WI38 (cell line): ENCODE data around the gene SLC9C2.
"Not testable (repeated sequence)": the region's sequence is repeated elsewhere in the genome, so short reads cannot be mapped to it uniquely, and the experiment has no call there.

Experiments
- H3K4me3 ChIP-seq: 2 replicates; pipeline ENCODE4 v1.5.1; 2011; ENCODE audit warnings: low read depth, mild to moderate bottlenecking, control low read depth, low read length
- TF ChIP-seq, protein P1 (sequence below): IDR thresholded peaks from 2 replicates; pipeline ENCODE4 v1.5.1; 2012; ENCODE audit warnings: low read depth, mild to moderate bottlenecking, control low read depth, low read length

Gene SLC9C2

DNA sequence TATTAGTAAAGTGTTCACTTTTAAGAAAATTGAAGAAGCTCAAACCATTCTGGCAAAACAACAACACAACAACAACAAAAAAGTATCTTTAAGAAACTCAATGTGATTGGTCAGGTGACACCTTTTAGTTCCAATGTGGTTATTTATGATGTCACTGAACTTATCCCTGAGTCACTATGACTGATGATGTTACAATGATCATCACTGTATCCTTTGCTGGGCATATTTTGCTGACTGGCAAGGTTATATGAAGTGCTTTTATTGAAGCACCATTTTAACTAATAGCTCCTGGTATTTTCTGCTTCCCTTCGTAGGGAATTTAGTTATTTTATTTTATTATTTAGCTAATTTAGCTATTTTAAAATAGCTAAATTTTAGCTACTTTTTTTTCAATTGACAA lies 32.2 kb upstream of the SLC9C2 start, which contains the start of gene TEX50:
Gene TEX50 (plus strand): TSS at position 223 of the 400 bp plus-strand sequence. CDS start 184 bp downstream, outside the sequence.
- TF ChIP-seq, protein P1, sequence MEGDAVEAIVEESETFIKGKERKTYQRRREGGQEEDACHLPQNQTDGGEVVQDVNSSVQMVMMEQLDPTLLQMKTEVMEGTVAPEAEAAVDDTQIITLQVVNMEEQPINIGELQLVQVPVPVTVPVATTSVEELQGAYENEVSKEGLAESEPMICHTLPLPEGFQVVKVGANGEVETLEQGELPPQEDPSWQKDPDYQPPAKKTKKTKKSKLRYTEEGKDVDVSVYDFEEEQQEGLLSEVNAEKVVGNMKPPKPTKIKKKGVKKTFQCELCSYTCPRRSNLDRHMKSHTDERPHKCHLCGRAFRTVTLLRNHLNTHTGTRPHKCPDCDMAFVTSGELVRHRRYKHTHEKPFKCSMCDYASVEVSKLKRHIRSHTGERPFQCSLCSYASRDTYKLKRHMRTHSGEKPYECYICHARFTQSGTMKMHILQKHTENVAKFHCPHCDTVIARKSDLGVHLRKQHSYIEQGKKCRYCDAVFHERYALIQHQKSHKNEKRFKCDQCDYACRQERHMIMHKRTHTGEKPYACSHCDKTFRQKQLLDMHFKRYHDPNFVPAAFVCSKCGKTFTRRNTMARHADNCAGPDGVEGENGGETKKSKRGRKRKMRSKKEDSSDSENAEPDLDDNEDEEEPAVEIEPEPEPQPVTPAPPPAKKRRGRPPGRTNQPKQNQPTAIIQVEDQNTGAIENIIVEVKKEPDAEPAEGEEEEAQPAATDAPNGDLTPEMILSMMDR: no peak
- H3K4me3 ChIP-seq: no peak within 1 kb of the TSS

DNA sequence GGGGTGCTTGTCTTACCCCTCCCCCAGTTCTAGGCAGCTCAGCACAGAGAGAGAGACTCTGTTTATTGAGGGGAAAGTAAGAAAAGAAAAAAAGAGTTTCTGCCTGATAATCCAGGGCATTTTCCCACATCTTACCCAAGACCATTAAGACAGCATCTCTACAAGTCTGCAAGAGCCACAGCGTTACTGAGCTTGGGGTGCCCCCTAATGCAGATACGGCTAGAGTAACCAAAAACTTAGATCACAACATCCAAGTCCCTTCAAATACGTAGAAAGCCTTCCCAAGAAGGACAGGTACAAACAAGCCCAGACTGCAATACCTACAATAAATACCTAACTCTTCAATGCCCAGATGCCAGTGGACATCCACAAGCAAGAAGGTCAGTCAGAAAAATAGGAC lies 26.0 kb upstream of the SLC9C2 start:
- H3K4me3 ChIP-seq: no peak overlapping the region
- TF ChIP-seq, protein P1: no peak

DNA sequence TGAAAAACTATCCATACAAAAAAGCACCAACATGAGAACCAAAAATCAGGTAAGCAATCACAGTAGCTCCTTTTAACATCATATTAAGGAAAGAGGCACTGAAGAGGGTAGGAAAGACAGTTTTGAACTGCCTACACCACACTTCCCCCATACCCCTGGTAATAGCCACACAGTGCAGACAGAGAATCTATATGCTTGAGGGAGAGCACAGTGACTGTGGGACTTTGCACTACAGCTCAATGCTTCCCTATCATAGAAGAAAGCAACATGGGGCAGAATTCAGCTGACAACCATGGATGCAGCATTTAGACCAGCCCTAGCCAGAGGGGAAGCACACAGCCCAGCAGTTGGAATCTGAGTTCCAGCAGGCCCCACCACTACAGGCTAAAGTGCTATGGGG lies 24.4 kb upstream of the SLC9C2 start:
- H3K4me3 ChIP-seq: no peak overlapping the region
- TF ChIP-seq, protein P1: no peak

DNA sequence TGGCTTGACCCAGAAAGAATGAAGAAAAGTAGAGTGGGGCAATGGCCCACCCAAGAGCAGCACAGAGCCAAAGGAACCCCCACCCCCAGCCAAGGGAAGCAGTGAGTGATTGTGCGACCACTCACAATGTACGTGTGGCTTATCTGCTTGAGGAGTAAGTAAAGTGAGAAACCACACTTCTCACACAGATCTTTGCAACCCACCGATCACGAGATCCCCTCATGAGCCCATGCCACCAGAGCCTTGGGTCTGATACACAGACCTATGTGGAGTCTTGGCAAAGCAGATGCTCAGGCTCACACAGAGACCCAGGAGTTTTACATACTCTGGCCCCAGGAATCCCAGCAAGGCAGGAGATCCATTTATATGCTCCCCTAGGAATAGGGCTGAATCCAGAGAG lies 14.0 kb upstream of the SLC9C2 start:
- TF ChIP-seq, protein P1: no peak
- no peak overlapping the region for H3K4me3 ChIP-seq

DNA sequence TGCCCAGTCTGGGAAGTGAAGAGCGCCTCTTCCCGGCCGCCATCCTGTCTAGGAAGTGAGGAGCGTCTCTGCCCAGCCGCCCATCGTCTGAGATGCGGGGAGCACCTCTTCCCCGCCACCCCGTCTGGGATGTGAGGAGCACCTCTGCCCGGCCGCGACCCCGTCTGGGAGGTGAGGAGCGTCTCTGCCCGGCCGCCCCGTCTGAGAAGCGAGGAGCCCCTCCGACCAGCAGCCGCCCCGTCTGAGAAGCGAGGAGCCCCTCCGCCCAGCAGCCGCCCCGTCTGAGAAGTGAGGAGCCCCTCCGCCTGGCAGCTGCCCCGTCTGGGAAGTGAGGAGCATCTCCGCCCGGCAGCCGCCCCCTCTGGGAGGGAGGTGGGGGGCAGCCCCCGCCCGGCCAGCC lies 10.2 kb upstream of the SLC9C2 start:
- not testable (repeated sequence) for H3K4me3 ChIP-seq

DNA sequence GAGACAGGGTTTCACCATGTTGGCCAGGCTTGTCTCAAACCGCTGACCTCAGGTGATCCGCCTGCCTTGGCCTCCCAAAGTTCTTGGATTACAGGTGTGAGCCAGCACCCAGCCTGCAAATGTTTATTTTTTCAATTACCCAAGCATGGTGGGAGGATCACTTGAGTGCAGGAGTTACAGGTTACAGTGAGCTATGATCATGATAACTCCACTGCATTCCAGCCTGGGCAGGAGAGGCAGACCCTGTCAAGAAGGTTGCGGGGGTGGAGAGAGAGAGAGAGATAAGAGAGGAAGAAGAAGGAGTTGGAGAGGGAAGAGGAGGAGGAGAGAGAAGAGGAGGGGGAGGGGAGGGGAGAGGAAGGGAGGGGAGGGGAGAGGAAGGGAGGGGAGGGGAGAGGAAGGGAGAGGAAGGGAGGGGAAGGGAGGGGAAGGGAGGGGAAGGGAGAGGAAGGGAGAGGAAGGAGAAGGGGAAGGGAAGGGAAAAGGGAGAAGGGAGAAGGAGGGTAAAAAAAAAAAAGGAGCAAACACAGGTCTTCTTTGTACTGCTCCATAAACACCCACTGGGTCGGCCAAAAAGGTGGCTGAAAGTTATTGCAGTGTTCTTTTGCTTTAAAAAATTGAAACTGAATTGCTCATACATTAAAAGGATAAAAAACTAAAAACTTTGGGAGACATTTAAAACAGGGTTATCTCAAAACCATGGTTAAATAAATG lies 5.8 kb upstream of the SLC9C2 start:
- TF ChIP-seq, protein P1: no peak
- H3K4me3 ChIP-seq: no peak overlapping the region

DNA sequence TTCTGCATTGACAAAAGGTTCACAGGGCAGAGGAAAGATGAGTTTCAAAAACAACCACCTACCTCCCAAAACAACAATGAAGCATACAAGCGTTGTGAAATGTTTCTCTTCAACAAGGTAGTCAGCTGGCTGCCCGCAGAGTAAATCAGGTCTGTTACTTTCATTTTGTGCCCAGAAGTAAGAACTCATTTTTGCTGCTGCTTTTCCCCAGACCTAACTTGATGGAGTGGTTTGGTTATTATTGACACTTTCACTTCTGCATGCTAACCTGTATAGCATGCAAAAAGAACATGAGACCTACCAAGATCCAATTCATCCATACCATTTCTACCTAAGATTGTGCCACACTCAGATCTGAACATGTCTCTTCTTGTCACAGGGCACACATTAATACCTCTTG lies 1.3 kb downstream of the SLC9C2 start:
- TF ChIP-seq, protein P1: no peak
- H3K4me3 ChIP-seq: peak overlapping the region; percentile 2; the same call in 1 of the 2 replicates
